ENCODE data around the gene ROBO2.

Gene ROBO2

DNA sequence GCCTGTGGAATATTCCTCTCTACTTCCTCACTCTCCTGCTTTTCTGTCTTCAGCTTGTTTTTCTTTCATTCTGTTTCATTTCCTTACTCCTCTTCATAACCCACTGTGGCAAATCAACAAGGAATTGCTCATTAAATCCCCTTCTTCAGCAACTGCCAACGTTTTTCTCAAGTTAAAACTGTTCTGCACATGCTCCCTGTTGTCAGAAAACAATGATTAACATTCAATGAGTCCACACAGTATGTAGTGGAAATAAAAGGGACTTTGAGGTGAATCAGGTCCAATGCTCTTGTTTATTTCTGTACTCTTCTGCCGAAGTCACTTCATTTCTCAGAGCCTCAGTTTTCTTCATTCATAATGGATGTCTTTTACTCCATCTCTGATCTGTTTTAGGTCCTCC lies 11.9 kb upstream of the ROBO2 start:
- Histone ChIP-seq H3K4me1 (ENCODE audit: control insufficient read depth, insufficient read depth, low read length, poor library complexity, severe bottlenecking) (no peaks in the 10 kb centered on the region), H3K9me3 (ENCODE audit: control insufficient read depth, low read length) (no peaks in the 10 kb centered on the region), H3K27ac (ENCODE audit: insufficient read depth, low read length, poor library complexity, severe bottlenecking) (no peak overlapping the region), H3K4me3 (ENCODE audit: insufficient read depth, low read depth, low read length, poor library complexity, severe bottlenecking) (no peak overlapping the region), H3K36me3 (ENCODE audit: control insufficient read depth, insufficient read depth, low read length) (no peaks in the 10 kb centered on the region), H3K27me3 (replicated peaks; ENCODE audit: control insufficient read depth, insufficient read depth, low read length, poor library complexity, severe bottlenecking) (no peaks in the 10 kb centered on the region)
- DNase-seq, result no peak

DNA sequence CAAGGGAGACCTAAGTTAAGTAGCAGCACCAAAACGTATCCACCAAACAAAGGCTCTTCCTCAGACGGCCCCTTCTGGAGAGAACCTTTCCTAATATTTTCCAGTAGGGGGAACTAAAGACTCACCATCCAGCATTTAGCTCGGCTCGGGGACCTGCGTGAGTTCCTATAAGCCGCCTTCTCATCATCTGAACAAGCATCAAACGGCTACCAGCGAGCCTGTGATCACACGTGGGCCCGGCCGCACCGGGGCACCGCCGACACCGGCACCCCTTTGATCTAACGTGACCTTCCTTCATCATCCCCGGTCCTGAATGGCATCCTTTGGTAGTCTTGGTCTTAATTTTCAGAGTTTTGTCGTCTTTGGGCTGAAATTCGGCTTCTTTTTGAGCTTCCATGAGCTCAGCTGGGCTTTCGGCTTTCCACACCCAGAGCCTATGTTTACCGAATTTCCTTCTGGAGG lies 1.4 kb upstream of the ROBO2 start:
- DNase-seq, result no peak

DNA sequence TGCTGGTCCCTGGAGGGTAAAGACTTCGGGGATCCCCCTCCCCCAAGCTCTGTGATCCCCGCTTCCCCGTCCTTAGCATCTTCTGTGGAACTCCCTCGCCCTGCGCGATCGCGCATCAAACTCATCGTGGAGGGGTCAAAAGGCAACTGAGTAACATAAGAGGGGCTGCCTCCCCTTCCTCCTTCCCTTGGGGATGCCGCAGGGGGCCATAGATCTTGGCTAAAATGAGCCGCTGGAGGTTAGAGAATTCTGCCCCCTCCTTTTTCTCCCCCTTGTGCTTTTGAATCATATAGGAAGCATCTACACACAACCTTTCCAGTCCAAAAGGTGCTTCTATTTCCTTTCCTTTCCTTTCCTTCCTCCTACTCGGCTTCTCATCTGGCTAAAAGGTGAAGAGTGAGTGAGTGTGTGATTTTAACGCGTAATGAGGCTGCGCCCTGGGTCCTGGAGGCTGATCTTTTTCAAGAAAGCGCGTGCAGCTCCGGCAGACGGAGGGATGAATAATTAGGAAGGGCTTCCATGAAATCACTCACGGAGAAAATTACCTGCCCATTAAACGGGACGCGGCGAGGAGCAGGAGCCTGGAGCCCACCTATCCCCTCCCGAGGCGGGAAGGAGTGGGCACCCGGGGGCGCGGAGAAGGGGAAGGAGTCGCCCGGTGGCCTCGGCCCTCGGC lies 831 bp upstream of the ROBO2 start:
- Histone ChIP-seq H3K27me3 (replicated peaks; ENCODE audit: control insufficient read depth, insufficient read depth, low read length, poor library complexity, severe bottlenecking) (peaks cover 6% of the 10 kb centered on the region), H3K4me1 (ENCODE audit: control insufficient read depth, insufficient read depth, low read length, poor library complexity, severe bottlenecking) (no peaks in the 10 kb centered on the region), H3K9me3 (ENCODE audit: control insufficient read depth, low read length) (no peaks in the 10 kb centered on the region), H3K4me3 (ENCODE audit: insufficient read depth, low read depth, low read length, poor library complexity, severe bottlenecking) (no peak overlapping the region), H3K27ac (ENCODE audit: insufficient read depth, low read length, poor library complexity, severe bottlenecking) (no peak overlapping the region), H3K36me3 (ENCODE audit: control insufficient read depth, insufficient read depth, low read length) (no peaks in the 10 kb centered on the region)
- DNase-seq, result no peak

More for the DNA sequence above, 1.4 kb upstream of the ROBO2 start:
- Histone ChIP-seq H3K9me3 (ENCODE audit: control insufficient read depth, low read length) (no peaks in the 10 kb centered on the region), H3K27me3 (replicated peaks; ENCODE audit: control insufficient read depth, insufficient read depth, low read length, poor library complexity, severe bottlenecking) (peaks cover 6% of the 10 kb centered on the region), H3K36me3 (ENCODE audit: control insufficient read depth, insufficient read depth, low read length) (no peaks in the 10 kb centered on the region), H3K27ac (ENCODE audit: insufficient read depth, low read length, poor library complexity, severe bottlenecking) (no peak overlapping the region), H3K4me1 (ENCODE audit: control insufficient read depth, insufficient read depth, low read length, poor library complexity, severe bottlenecking) (no peaks in the 10 kb centered on the region), H3K4me3 (ENCODE audit: insufficient read depth, low read depth, low read length, poor library complexity, severe bottlenecking) (no peak overlapping the region)

- Histone ChIP-seq H3K27ac (ENCODE audit: insufficient read depth, low read length, poor library complexity, severe bottlenecking) (no peak overlapping the region), H3K36me3 (ENCODE audit: control insufficient read depth, insufficient read depth, low read length) (no peaks in the 10 kb centered on the region), H3K9me3 (ENCODE audit: control insufficient read depth, low read length) (no peaks in the 10 kb centered on the region), H3K4me3 (ENCODE audit: insufficient read depth, low read depth, low read length, poor library complexity, severe bottlenecking) (no peak overlapping the region), H3K27me3 (replicated peaks; ENCODE audit: control insufficient read depth, insufficient read depth, low read length, poor library complexity, severe bottlenecking) (peaks cover 6% of the 10 kb centered on the region), H3K4me1 (ENCODE audit: control insufficient read depth, insufficient read depth, low read length, poor library complexity, severe bottlenecking) (no peaks in the 10 kb centered on the region)
- DNase-seq, result no peak
Measured at GRCh38 chr3:77040216-77040615, 317 bp downstream of the ROBO2 start.

- no peak overlapping the region for H3K27ac ChIP-seq (ENCODE audit: insufficient read depth, low read length, poor library complexity, severe bottlenecking)
- peaks cover 6% of the 10 kb centered on the region for H3K27me3 ChIP-seq (replicated peaks; ENCODE audit: control insufficient read depth, insufficient read depth, low read length, poor library complexity, severe bottlenecking)
- H3K4me3 ChIP-seq (ENCODE audit: insufficient read depth, low read depth, low read length, poor library complexity, severe bottlenecking), result no peak overlapping the region
Measured at GRCh38 chr3:77040926-77041722, 1.2 kb downstream of the ROBO2 start.

DNA sequence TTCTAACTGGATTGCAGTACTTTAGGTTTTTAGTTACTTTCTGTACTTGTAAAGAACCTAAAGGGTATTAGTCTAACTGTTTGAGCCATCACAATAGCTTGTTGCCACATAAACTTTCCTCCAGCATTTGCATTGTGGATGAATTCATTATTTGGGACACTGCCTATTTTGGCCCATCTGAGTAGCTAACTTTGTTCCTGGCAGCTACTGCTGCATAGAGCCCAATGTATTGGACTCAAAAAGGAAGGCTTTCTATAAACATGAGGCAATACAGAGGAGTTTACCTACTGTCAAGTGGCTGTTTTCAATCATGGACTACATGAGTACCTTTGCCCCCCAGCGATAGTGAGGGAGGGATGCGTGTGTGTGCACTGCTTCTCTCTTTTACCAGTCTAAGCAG lies 1.9 kb downstream of the ROBO2 start:
- no peak for DNase-seq
- no peak overlapping the region for H3K4me3 ChIP-seq (ENCODE audit: insufficient read depth, low read depth, low read length, poor library complexity, severe bottlenecking)

More at GRCh38 chr3:77040926-77041722, 1.2 kb downstream of the ROBO2 start:
- Histone ChIP-seq H3K9me3 (ENCODE audit: control insufficient read depth, low read length) (no peaks in the 10 kb centered on the region), H3K4me1 (ENCODE audit: control insufficient read depth, insufficient read depth, low read length, poor library complexity, severe bottlenecking) (no peaks in the 10 kb centered on the region), H3K36me3 (ENCODE audit: control insufficient read depth, insufficient read depth, low read length) (no peaks in the 10 kb centered on the region)
- DNase-seq, result no peak

DNA sequence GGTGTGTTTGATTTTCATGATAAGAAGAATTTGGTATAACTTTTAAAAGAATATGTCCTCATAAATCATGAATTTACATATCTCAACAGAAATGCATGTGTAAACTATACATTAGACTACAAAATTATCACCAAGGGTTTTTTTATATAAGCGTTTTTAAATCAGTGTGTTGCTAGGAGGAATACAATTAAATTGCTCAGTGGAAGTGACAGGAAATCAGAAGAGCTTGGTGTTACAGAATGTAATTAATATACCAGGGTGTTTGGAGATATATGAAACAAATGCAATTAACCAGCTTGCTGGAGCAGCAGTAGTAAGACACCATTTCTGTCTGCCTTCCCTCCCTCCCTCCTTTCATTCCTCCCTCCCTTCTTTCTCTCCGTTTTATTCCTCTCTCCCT lies 2.4 kb downstream of the ROBO2 start:
- Histone ChIP-seq H3K4me1 (ENCODE audit: control insufficient read depth, insufficient read depth, low read length, poor library complexity, severe bottlenecking) (no peaks in the 10 kb centered on the region), H3K4me3 (ENCODE audit: insufficient read depth, low read depth, low read length, poor library complexity, severe bottlenecking) (no peak overlapping the region), H3K27ac (ENCODE audit: insufficient read depth, low read length, poor library complexity, severe bottlenecking) (no peak overlapping the region), H3K9me3 (ENCODE audit: control insufficient read depth, low read length) (no peaks in the 10 kb centered on the region), H3K27me3 (replicated peaks; ENCODE audit: control insufficient read depth, insufficient read depth, low read length, poor library complexity, severe bottlenecking) (peaks cover 6% of the 10 kb centered on the region), H3K36me3 (ENCODE audit: control insufficient read depth, insufficient read depth, low read length) (no peaks in the 10 kb centered on the region)
- no peak for DNase-seq

More for the DNA sequence above, 1.9 kb downstream of the ROBO2 start:
- no peaks in the 10 kb centered on the region for H3K4me1 ChIP-seq (ENCODE audit: control insufficient read depth, insufficient read depth, low read length, poor library complexity, severe bottlenecking)
- H3K9me3 ChIP-seq (ENCODE audit: control insufficient read depth, low read length), result no peaks in the 10 kb centered on the region
- H3K36me3 ChIP-seq (ENCODE audit: control insufficient read depth, insufficient read depth, low read length), result no peaks in the 10 kb centered on the region
- H3K27me3 ChIP-seq (replicated peaks; ENCODE audit: control insufficient read depth, insufficient read depth, low read length, poor library complexity, severe bottlenecking), result peaks cover 6% of the 10 kb centered on the region
- no peak overlapping the region for H3K27ac ChIP-seq (ENCODE audit: insufficient read depth, low read length, poor library complexity, severe bottlenecking)

DNA sequence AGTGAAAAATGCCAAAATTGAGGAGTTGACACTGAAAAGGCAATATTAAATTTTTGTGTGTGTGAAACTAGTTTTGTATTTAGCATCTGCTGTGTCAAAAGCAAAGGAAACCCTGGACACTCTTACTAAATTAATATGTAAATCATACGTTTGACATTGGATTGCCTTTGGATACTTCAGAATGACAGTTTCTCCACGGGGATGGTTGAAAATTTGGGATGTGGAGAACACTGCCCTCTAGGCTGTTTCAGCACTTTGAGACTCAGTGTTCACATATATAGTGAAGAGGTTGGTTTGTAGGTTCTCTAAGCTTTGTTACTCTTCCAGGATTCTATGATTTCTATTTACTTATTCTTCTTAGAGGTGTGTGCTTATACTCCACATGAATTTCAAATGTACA lies 3.0 kb downstream of the ROBO2 start:
- H3K36me3 ChIP-seq (ENCODE audit: control insufficient read depth, insufficient read depth, low read length), result no peaks in the 10 kb centered on the region
- peaks cover 6% of the 10 kb centered on the region for H3K27me3 ChIP-seq (replicated peaks; ENCODE audit: control insufficient read depth, insufficient read depth, low read length, poor library complexity, severe bottlenecking)
- H3K9me3 ChIP-seq (ENCODE audit: control insufficient read depth, low read length), result no peaks in the 10 kb centered on the region
- H3K4me3 ChIP-seq (ENCODE audit: insufficient read depth, low read depth, low read length, poor library complexity, severe bottlenecking), result no peak overlapping the region
- no peak overlapping the region for H3K27ac ChIP-seq (ENCODE audit: insufficient read depth, low read length, poor library complexity, severe bottlenecking)
- no peaks in the 10 kb centered on the region for H3K4me1 ChIP-seq (ENCODE audit: control insufficient read depth, insufficient read depth, low read length, poor library complexity, severe bottlenecking)
- no peak for DNase-seq

DNA sequence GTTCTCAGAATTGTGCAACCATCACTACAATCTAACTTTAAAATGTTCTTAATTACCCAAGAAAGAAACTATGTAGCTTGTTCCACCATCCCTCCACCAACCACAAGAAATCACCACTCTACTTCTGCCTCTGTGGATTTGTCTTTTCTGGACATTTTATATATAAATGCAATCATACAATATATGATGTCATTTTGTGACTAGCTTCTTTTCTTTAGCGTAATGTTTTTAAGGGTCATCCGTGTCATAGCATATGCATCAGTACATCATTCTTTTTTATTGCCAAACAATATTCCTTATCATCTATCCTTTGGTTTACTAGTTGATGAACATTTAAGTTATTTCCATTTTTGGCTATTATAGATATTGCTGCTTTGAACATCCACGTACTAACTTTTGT lies 5.8 kb downstream of the ROBO2 start:
- Histone ChIP-seq H3K27ac (ENCODE audit: insufficient read depth, low read length, poor library complexity, severe bottlenecking) (no peak overlapping the region), H3K36me3 (ENCODE audit: control insufficient read depth, insufficient read depth, low read length) (no peaks in the 10 kb centered on the region), H3K27me3 (replicated peaks; ENCODE audit: control insufficient read depth, insufficient read depth, low read length, poor library complexity, severe bottlenecking) (no peaks in the 10 kb centered on the region), H3K4me3 (ENCODE audit: insufficient read depth, low read depth, low read length, poor library complexity, severe bottlenecking) (no peak overlapping the region), H3K9me3 (ENCODE audit: control insufficient read depth, low read length) (no peaks in the 10 kb centered on the region), H3K4me1 (ENCODE audit: control insufficient read depth, insufficient read depth, low read length, poor library complexity, severe bottlenecking) (no peaks in the 10 kb centered on the region)
- DNase-seq, result no peak

- no peak for DNase-seq
- H3K4me3 ChIP-seq (ENCODE audit: insufficient read depth, low read depth, low read length, poor library complexity, severe bottlenecking), result no peak overlapping the region
- no peaks in the 10 kb centered on the region for H3K27me3 ChIP-seq (replicated peaks; ENCODE audit: control insufficient read depth, insufficient read depth, low read length, poor library complexity, severe bottlenecking)
Measured at GRCh38 chr3:77048186-77048585, 8.3 kb downstream of the ROBO2 start.

More at GRCh38 chr3:77048186-77048585, 8.3 kb downstream of the ROBO2 start:
- H3K4me1 ChIP-seq (ENCODE audit: control insufficient read depth, insufficient read depth, low read length, poor library complexity, severe bottlenecking), result no peaks in the 10 kb centered on the region
- no peak overlapping the region for H3K27ac ChIP-seq (ENCODE audit: insufficient read depth, low read length, poor library complexity, severe bottlenecking)
- no peaks in the 10 kb centered on the region for H3K9me3 ChIP-seq (ENCODE audit: control insufficient read depth, low read length)
- no peaks in the 10 kb centered on the region for H3K36me3 ChIP-seq (ENCODE audit: control insufficient read depth, insufficient read depth, low read length)
